Liver (tissue), 9 donors: ENCODE measurements around the gene PFN1. TPM values are rescaled to one million over a fixed set of nuclear protein-coding genes. Genes with fewer than 3 reads are reported as not detected.

Experiments
- DNase-seq: peaks from one replicate; pipeline ENCODE4 v3.0.0-alpha.2; 2017; ENCODE audit warnings: low spot score
- H3K27ac ChIP-seq, 2 donors: one replicate each; pipeline ENCODE4 v1.7.0; 2013; ENCODE audit warnings: inconsistent platforms in 2 of 2, low read length in 2 of 2, control low read depth in 1 of 2, low read depth in 1 of 2, mild to moderate bottlenecking in 1 of 2
- H3K27me3 ChIP-seq, 4 donors: one replicate each; pipeline versions ENCODE4 v1.6.1 to v1.7.0; 2013; ENCODE audit warnings: low read length in 3 of 4, inconsistent platforms in 1 of 4, mild to moderate bottlenecking in 1 of 4, moderate library complexity in 1 of 4; ENCODE audit not compliant: control insufficient read depth in 4 of 4, insufficient read depth in 4 of 4
- H3K36me3 ChIP-seq, 4 donors: one replicate each; pipeline versions ENCODE4 v1.6.1 to v1.7.0; 2013; ENCODE audit warnings: low read length in 3 of 4, mild to moderate bottlenecking in 3 of 4, low read depth in 1 of 4, moderate library complexity in 1 of 4; ENCODE audit not compliant: control insufficient read depth in 4 of 4, insufficient read depth in 3 of 4
- H3K4me1 ChIP-seq, 4 donors: one replicate each; pipeline versions ENCODE4 v1.6.1 to v1.7.0; 2013; ENCODE audit warnings: low read length in 3 of 4, mild to moderate bottlenecking in 3 of 4, moderate library complexity in 1 of 4; ENCODE audit not compliant: control insufficient read depth in 4 of 4, insufficient read depth in 4 of 4
- H3K4me3 ChIP-seq, 3 donors: one replicate each; pipeline versions ENCODE4 v1.6.1 to v1.7.0; 2013; ENCODE audit warnings: low read length in 3 of 3, control low read depth in 1 of 3, low read depth in 1 of 3, mild to moderate bottlenecking in 1 of 3
- H3K9ac ChIP-seq, 2 donors: one replicate each; pipeline ENCODE4 v1.7.0; 2013; ENCODE audit warnings: low read length in 2 of 2, mild to moderate bottlenecking in 2 of 2, moderate library complexity in 2 of 2, control low read depth in 1 of 2, low read depth in 1 of 2
- H3K9me3 ChIP-seq, 4 donors: one replicate each; pipeline versions ENCODE4 v1.6.1 to v1.7.0; 2013; ENCODE audit warnings: low read length in 3 of 4; ENCODE audit not compliant: control insufficient read depth in 4 of 4
- ATF3 ChIP-seq: IDR thresholded peaks from 2 replicates; pipeline ENCODE4 v1.6.1; 2016; ENCODE audit warnings: antibody characterized with exemption
- CTCF ChIP-seq: fragments of 150-350 bp; IDR thresholded peaks from 2 replicates; pipeline ENCODE4 v1.5.1; 2017; ENCODE audit warnings: improper control_type of control experiment, low read depth, low read length; ENCODE audit not compliant: missing input control
- EGR1 ChIP-seq, 2 donors: IDR thresholded peaks; 2 replicates each; pipeline ENCODE4 v1.6.1; 2016 to 2018; ENCODE audit warnings: antibody characterized with exemption in 2 of 2, low read depth in 2 of 2
- FOXA1 ChIP-seq: IDR thresholded peaks from 2 replicates; pipeline ENCODE4 v1.6.1; 2016; ENCODE audit warnings: antibody characterized with exemption
- FOXA2 ChIP-seq: IDR thresholded peaks from 2 replicates; pipeline ENCODE4 v1.6.1; 2016; ENCODE audit warnings: antibody characterized with exemption
- GABPA ChIP-seq, 2 donors: IDR thresholded peaks in 1 of 2; conservative IDR thresholded peaks in 1 of 2; 2 replicates each; pipeline ENCODE4 v1.6.1; 2016; ENCODE audit warnings: antibody characterized with exemption in 2 of 2, mild to moderate bottlenecking in 1 of 2, moderate library complexity in 1 of 2
- HNF4G ChIP-seq: IDR thresholded peaks from 2 replicates; pipeline ENCODE4 v1.6.1; 2016; ENCODE audit warnings: antibody characterized with exemption
- JUND ChIP-seq, 2 donors: IDR thresholded peaks; 2 replicates each; pipeline ENCODE4 v1.6.1; 2016; ENCODE audit warnings: antibody characterized with exemption in 2 of 2
- MAX ChIP-seq: IDR thresholded peaks from 2 replicates; pipeline ENCODE4 v1.6.1; 2016; ENCODE audit warnings: antibody characterized with exemption
- REST ChIP-seq: IDR thresholded peaks from 2 replicates; pipeline ENCODE4 v1.6.1; 2016; ENCODE audit warnings: antibody characterized with exemption, mild to moderate bottlenecking
- RXRA ChIP-seq, 2 donors: IDR thresholded peaks; 2 replicates each; pipeline ENCODE4 v1.6.1; 2017 to 2018; ENCODE audit warnings: antibody characterized with exemption in 2 of 2, mild to moderate bottlenecking in 1 of 2
- SP1 ChIP-seq: IDR thresholded peaks from 2 replicates; pipeline ENCODE4 v1.6.1; 2018; ENCODE audit warnings: antibody characterized with exemption, mild to moderate bottlenecking
- TAF1 ChIP-seq: conservative IDR thresholded peaks from 2 replicates; pipeline ENCODE4 v1.6.1; 2016; ENCODE audit warnings: antibody characterized with exemption, mild to moderate bottlenecking
- ZBTB33 ChIP-seq: IDR thresholded peaks from 2 replicates; pipeline ENCODE4 v1.6.1; 2016; ENCODE audit warnings: antibody characterized with exemption
- WGBS: extraction: QIAGEN DNeasy Blood & Tissue Kit; methylation state at CpG from one replicate; pipeline ENCODE4 v1.1.7; 2013; 5-methylcytosine and 5-hydroxymethylcytosine counted together
- polyA plus RNA-seq, 2 donors: library from polyadenylated mRNA; stranded (reverse) in 1 of 2; unstranded in 1 of 2; fragments of 200-250 nt in 1 of 2; fragments of >200 nt in 1 of 2; fragmentation: Nextera tagmentation in 1 of 2; extraction: Ambion mirVana in 1 of 2; gene quantifications; one replicate each; pipeline versions ENCODE4 v1.2.1 to v1.2.3, GENCODE V29; 2013 to 2015
- total RNA-seq, 2 donors: library from RNA; depleted of rRNA; stranded (reverse); fragments of >200 nt; gene quantifications; one replicate each; pipeline ENCODE4 v1.2.3, GENCODE V29; 2014
- donor health status: healthy.
- donor health status: healthy.
- donor health status: healthy.
- donor health status: healthy.
- donor health status: healthy.

The PFN1 gene
- total and polyA plus RNA-seq, 4 donors: 150 to 672 (median 580) TPM

GRCh38 chr17:4902540-4902939 is 45.8 kb downstream of the PFN1 start:
- H3K36me3 ChIP-seq: no peaks in the 10 kb centered on the region
- no peaks in the 10 kb centered on the region for H3K9me3 ChIP-seq
- H3K9ac ChIP-seq: no peak overlapping the region
- no peaks in the 10 kb centered on the region for H3K27me3 ChIP-seq
- no peak overlapping the region for H3K4me3 ChIP-seq
- H3K27ac ChIP-seq: peak overlapping the region in 1 of 2 donors; percentile 36
- no peak for DNase-seq
- no peak for TF ChIP-seq TAF1
- no peak for TF ChIP-seq JUND (IDR thresholded peaks at IDR 0.05)
- no peak for TF ChIP-seq CTCF
- TF ChIP-seq HNF4G: no peak
- no peak for TF ChIP-seq FOXA2
- no peak for TF ChIP-seq EGR1 (IDR thresholded peaks at IDR 0.05; ENCODE audit: low read depth in 2 of 2)
- TF ChIP-seq ATF3: no peak
- no peak for TF ChIP-seq GABPA (IDR thresholded peaks at IDR 0.05 in 1 of 2, conservative IDR thresholded peaks at IDR 0.05 in 1 of 2)
- TF ChIP-seq FOXA1: no peak
- no peak for TF ChIP-seq ZBTB33
- TF ChIP-seq RXRA (IDR thresholded peaks at IDR 0.05): no peak
- no peak for TF ChIP-seq REST
- TF ChIP-seq SP1: no peak
- no peak for TF ChIP-seq MAX
- 66% methylated on average over 8 of the region's 8 CpGs for WGBS
- H3K4me1 ChIP-seq: peaks cover 5 to 33% (median 21%) of the 10 kb centered on the region in 4 donors

GRCh38 chr17:4901648-4902344 is 46.5 kb downstream of the PFN1 start:
- peaks cover 6 to 39% (median 24%) of the 10 kb centered on the region in 4 donors for H3K4me1 ChIP-seq
- no peaks in the 10 kb centered on the region for H3K9me3 ChIP-seq
- H3K4me3 ChIP-seq: no peak overlapping the region
- no peaks in the 10 kb centered on the region for H3K27me3 ChIP-seq
- no peak for DNase-seq
- H3K36me3 ChIP-seq: peaks cover 0 to 1% (median 0%) of the 10 kb centered on the region in 4 donors
- TF ChIP-seq ZBTB33 (no peak), SP1 (peak; percentile 41), RXRA (IDR thresholded peaks at IDR 0.05) (no peak)
- WGBS: 50% methylated on average over 48 of the region's 48 CpGs
- peak overlapping the region; percentile 36 to 45 for H3K27ac ChIP-seq
- H3K9ac ChIP-seq: no peak overlapping the region
